HG03196 (cell line): Measurements from ENCODE around the gene RSPH3.
"Not testable (repeated sequence)": the region's sequence is repeated elsewhere in the genome, so short reads cannot be mapped to it uniquely, and the experiment has no call there.

Experiments
- ATAC-seq: cut with Tn5 transposase; IDR thresholded peaks from one replicate; pipeline ENCODE4 v1.9.1; 2021; ENCODE audit not compliant: unreplicated experiment

RSPH3 gene

GRCh38 chr6:158977382-158977781 is 22.6 kb downstream of the RSPH3 start:
- no peak for ATAC-seq

GRCh38 chr6:158972241-158973233 is 27.5 kb downstream of the RSPH3 start:
- ATAC-seq: no peak

DNA sequence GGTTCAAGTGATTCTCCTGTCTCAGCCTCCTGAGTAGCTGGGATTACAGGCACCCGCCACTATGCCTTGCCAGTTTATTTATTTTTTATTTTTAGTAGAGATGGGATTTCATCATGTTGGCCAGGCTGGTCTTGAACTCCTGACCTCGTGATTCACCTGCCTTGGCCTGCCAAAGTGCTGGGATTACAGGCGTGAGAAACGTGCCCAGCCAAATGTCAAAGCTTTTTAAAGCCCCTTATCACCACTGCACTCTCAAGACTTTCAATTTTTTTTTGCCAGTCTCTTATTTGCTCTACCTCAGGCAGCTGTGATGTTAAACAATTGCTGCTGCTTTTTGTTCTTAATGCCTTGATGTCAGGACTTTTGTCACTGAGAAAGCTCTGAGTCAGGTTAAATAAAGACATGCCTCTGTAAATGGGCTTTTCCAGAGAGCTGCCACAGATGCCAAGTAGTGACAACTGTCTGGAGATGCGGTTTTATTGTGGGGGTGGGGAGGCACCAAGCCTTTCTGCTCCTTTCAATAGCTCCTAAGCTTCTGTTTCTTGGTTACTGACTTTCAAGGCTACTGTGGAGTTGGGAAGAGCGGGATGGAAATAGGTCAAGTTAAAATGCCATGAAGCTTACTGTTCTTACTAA is 29.2 kb downstream of the RSPH3 start:
- ATAC-seq: no peak

DNA sequence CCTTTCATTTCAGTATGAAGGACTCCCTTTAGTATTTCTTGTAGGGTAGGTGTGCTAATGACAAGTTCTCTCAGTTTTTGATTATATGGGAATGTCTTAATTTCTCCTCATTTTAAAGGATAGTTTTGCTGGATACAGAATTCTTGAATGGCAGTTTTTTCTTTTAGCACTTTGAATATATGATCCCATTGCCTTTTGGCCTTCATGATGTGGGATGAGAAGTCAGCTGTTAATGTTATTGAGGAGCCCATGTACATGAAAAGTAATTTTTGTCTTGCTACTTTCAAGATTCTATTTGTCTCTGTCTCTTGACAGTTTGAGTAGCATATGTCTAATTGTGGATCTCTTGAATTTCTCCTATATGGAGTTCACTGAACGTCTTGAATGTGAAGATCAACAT is 30.9 kb downstream of the RSPH3 start:
- ATAC-seq: no peak

DNA sequence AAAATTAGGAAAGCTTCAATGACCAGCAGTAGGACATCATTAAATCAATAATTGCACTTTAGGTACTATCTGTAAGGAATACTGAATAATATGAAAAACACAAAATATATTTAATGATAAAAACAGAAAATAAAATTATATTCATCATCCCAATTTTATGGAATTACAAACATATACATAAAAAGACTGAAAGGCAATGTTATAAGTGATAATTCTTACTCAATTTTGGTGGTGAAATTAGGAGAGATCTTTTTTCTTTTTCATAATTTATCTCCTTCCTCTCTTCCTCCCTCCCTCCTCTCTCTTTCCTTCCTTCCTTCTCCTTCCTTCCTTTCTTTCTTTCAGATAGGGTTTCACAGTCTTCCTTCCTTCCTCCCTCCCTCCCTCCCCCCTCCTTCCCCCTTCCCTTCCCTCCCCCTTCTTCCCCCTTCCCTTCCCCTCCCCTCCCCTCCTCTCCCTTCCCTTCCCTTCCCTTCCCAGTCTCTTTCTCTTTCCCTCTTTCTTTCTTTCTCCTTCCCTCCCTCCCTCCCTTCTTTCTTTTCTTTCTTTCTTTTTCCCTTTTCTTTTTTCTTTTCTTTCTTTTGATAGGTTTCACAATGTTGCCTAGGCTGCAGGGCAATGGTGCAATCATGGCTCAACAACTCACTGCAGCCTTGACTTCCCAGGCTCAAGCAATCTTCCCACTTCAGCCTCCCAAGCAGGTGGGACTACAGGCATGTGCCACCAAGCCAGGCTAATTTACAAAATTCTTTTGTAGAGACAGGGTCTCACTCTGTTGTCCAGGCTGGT is 36.8 kb downstream of the RSPH3 start:
- ATAC-seq: no peak

DNA sequence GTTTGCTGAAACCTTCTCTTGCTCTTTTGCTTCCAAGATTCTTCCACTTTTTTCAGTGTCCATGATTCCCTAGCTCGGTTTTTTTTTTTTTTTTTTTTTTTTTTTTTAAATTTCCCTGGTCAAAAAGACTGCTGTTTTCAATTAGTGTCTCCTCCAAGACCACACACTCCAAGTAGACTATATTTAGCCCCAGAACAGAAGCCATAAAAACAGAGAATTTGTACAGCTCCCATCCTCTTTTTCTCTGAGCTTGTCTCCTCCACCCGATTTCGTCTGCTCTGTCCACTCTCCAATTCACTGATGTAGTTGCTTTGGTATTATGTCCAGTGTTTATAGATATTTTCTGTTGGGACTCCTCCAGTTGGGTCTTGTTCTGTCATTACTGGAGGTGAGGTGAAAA is 37.6 kb downstream of the RSPH3 start:
- no peak for ATAC-seq

GRCh38 chr6:158960026-158960425 is 40.0 kb downstream of the RSPH3 start:
- ATAC-seq: no peak

GRCh38 chr6:158959552-158959951 is 40.5 kb downstream of the RSPH3 start:
- ATAC-seq: no peak

GRCh38 chr6:158958504-158959386 is 41.3 kb downstream of the RSPH3 start:
- no peak for ATAC-seq

DNA sequence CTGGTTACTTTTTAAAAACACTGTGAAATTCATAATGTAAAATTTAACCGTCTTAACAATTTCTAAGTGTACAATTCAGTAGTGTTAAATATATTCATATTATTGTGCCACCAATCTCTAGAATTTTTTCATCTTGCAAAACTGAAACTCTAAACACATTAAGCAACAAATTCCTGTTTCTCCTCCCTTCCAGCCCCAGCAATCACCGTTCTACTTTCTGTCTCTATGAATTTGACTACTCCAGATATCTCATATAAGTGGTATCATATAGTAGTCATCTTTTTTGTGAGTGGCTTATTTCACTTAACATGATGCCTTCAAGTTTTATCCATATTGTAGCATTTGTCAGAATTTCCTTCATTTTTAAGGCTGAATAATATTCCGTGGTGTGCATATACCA is 44.7 kb downstream of the RSPH3 start:
- no peak for ATAC-seq

DNA sequence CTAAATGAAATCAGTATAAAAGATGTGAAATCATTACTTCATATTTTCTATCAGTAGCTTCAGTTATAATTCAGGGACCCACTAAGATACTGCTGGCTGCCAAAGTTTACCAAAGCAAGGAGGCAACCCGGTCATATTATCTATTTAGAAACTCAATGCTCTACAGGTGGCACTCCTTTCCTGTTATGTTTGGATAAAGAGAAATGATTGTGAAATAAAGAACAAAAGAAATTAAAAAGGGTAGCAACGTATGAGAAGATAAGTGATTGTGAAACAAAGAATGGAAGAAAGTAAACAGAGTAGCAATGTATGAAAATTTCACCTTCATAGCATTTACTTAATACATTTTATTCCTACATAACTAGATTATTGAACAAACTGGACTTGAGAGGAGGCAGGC is 45.2 kb downstream of the RSPH3 start:
- ATAC-seq: no peak

DNA sequence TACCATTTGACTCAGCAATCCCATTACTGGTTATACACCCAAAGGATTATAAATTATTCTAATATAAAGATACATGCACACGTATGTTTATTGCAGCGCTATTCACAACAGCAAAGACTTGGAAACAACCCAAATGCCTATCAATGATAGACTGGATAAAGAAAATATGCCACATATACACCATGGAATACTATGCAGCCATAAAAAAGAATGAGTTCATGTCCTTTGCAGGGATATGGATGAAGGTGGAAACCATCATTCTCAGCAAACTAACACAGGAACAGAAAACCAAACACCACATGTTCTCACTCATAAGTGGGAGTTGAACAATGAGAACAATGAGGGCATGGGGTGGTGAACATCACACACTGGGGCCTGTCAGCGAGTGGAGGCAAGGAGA is 48.0 kb downstream of the RSPH3 start:
- not testable (repeated sequence) for ATAC-seq

- ATAC-seq: not testable (repeated sequence)
Measured at GRCh38 chr6:158951565-158951964, 48.4 kb downstream of the RSPH3 start.

DNA sequence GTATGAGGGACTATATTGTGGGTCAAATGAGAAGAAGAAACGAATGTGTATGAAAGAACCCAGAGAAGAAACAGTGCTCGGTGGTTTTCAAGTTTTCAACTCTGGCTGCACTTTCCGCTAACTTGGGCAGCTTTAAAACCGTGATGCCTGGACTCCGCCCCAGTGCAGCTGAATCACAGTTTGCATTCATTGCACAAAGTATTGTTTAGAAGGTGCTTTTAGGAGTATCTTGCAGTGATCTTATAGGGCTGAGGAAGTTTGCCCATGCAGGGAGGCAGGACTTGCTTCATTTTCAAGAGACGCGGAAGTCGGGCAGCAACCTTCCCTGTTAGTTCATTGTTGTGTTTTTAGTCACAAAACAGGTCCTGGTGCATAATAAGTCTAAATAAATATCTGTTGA is 52.7 kb downstream of the RSPH3 start:
- no peak for ATAC-seq

DNA sequence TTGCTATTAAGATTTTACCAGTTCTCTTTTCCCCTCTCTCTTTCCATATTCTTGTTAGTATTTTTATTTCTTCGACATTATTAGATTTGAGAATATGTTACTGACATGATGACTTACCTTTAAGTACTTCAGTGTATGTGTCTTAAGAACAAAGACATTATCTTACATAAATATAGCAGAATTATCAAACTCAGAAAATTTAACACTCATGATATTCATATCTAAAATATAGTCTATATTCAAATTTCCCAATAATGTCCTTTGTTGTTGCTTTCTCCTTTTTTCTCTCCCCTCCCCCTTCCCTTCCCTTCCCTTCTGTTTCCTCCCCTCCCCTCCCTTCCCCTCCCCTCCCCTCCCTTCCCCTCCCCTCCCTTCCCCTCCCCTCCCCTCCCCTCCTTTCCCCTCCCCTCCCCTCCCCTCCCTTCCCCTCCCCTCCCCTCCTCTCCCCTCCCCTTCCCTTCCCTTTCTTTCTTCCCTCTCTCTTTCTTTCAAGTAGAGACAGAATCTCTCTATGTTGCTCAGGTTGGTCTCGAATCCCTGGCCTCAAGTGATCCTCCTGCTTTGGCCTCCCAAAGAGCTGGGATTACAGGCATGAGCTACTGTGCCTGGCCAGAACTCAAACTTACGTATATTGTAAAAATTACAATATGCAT is 56.5 kb downstream of the RSPH3 start:
- no peak for ATAC-seq

DNA sequence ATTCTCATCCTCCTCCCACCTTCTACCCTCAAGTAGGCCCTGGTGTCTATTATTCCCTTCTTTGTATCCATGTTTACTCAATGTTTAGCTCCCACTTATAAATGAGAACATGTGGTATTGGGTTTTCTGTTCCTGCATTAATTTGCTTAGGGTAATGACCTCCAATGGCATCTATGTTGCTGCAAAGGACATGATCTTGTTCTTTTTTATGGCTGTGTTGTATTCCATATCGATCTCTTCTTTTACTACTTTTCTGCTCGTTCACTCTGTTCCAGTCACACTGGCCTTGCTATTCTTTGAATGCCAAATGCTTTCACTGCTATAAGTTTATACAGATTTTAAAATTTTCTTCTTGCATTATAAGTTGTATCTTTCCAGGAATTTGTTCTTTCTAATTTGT is 57.7 kb downstream of the RSPH3 start:
- no peak for ATAC-seq

DNA sequence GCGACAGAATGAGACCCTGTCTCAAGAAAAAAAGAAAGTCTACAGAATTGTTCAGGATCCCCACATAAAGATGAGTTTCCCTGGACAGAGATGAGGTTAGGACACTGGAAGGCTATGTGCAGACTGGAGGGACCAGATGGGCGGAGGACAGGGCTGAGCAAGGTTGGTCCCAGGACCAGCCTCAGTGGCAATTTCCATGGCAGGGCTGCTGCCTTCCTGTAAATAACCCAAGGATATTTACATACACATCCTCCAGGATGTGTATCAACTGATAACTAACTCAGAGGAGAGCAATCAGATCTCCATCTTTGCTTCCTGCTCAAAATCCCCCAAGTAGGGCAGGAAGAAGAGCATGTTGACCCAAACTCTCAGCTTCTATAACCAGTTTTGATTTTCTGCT is 58.8 kb downstream of the RSPH3 start:
- ATAC-seq: no peak

GRCh38 chr6:158939255-158940159 is 60.5 kb downstream of the RSPH3 start:
- ATAC-seq: no peak

- ATAC-seq: no peak
Measured at GRCh38 chr6:158938811-158939254, 61.2 kb downstream of the RSPH3 start.
